Measurements from ENCODE around the gene POLA1.

POLA1 gene

DNA sequence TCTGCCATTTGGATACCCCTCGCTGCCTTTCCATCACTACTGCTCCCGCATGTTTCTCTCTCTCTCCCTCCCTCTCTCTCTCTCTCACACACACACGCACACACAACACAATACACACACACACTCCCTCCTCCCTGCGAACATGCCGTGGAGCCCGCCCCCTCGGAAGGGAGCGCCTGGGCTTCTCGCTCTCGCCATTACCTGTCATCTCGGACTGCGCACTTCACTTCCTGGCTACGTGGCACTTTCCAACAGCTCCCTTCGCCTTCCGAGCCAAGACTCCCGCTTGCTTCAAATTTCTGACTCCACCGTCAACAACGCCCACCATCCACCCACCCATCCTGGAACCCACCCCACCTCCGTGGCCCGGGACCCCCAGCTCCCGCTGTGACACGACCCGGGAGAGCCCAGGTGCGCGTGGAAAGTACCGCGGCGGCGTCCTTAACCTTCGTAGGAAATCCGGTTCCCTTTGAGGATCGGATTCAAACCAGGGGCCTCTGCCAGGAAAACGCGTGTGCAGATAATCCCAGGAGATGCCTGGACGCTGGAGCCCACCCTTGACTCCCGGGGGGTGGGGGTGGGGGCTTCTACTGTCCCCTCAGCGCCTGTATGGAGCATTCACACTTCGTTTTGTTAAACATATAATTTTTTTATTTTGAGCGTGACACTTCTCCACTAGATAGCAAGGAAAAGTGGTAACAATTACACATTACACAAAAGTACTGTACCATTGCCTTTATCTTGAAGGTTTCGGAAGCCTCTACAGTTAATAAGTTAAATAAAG, 309.5 kb downstream of the POLA1 start:
- no peak for DNase-seq
- CTCF ChIA-PET: interaction anchor here (1.4 kb wide), 1 partner anchor 18 kb away, joined by 5 read pairs; no protein-coding TSS in a partner anchor
- Mint-ChIP-seq H3K27me3 (peaks cover 64% of the 10 kb centered on the region), H3K36me3 (peaks cover 5% of the 10 kb centered on the region), H3K27ac (peak overlapping the region; percentile 52), H3K9me3 (no peaks in the 10 kb centered on the region), H3K4me3 (peak overlapping the region; percentile 52), H3K4me1 (peaks cover 19% of the 10 kb centered on the region)

- Mint-ChIP-seq H3K27ac (peak overlapping the region; percentile 33), H3K27me3 (peaks cover 69% of the 10 kb centered on the region), H3K4me1 (peaks cover 19% of the 10 kb centered on the region), H3K36me3 (peaks cover 5% of the 10 kb centered on the region), H3K4me3 (no peak overlapping the region), H3K9me3 (no peaks in the 10 kb centered on the region)
- DNase-seq: no peak
- CTCF ChIA-PET: interaction anchor here (1.4 kb wide), 1 partner anchor 17 kb away, joined by 5 read pairs; no protein-coding TSS in a partner anchor
These were observed 310.3 kb downstream of the POLA1 start for GRCh38 chrX:25004040-25004439.

DNA sequence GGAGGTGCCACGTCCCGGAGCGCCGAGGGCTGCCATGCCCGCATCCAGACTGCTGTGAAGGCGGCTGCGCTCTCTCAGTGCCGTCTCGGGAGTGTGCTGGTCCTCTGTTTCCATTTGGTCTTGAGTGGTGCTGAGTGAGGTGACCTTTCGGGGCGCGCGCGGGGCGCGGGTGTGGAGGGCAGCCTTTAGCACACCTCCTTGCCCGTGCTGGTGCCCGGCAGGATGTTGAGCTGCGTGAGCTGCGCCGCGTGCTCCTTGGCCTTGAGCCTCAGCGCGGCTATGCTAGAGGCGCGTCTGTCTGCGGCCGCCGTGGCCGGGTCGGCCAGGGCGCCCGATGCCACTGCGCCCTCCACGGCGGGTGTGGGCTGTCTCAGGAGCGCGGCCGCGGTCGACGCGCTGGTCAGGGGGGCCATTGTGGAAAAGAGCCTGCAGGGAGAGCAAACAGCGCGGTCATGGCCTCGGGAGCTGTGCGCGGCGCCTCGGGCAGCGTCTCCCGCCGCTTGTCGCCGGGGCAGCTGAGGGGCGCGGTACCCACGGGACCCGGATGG, 310.8 kb downstream of the POLA1 start:
- Mint-ChIP-seq H3K4me1 (peaks cover 19% of the 10 kb centered on the region), H3K27ac (peak overlapping the region; percentile 28), H3K36me3 (peaks cover 5% of the 10 kb centered on the region), H3K27me3 (peaks cover 75% of the 10 kb centered on the region), H3K9me3 (no peaks in the 10 kb centered on the region), H3K4me3 (no peak overlapping the region)
- no peak for DNase-seq
- CTCF ChIA-PET: no interaction called here

- Mint-ChIP-seq H3K9me3 (no peaks in the 10 kb centered on the region), H3K4me3 (no peak overlapping the region), H3K27ac (no peak overlapping the region), H3K36me3 (peaks cover 5% of the 10 kb centered on the region), H3K4me1 (peaks cover 19% of the 10 kb centered on the region), H3K27me3 (peaks cover 79% of the 10 kb centered on the region)
- CTCF ChIA-PET: interaction anchor here (0.7 kb wide), 1 partner anchor 19 kb away, joined by 3 read pairs; no protein-coding TSS in a partner anchor
- DNase-seq: no peak
These were observed 311.3 kb downstream of the POLA1 start for GRCh38 chrX:25005034-25005381.

DNA sequence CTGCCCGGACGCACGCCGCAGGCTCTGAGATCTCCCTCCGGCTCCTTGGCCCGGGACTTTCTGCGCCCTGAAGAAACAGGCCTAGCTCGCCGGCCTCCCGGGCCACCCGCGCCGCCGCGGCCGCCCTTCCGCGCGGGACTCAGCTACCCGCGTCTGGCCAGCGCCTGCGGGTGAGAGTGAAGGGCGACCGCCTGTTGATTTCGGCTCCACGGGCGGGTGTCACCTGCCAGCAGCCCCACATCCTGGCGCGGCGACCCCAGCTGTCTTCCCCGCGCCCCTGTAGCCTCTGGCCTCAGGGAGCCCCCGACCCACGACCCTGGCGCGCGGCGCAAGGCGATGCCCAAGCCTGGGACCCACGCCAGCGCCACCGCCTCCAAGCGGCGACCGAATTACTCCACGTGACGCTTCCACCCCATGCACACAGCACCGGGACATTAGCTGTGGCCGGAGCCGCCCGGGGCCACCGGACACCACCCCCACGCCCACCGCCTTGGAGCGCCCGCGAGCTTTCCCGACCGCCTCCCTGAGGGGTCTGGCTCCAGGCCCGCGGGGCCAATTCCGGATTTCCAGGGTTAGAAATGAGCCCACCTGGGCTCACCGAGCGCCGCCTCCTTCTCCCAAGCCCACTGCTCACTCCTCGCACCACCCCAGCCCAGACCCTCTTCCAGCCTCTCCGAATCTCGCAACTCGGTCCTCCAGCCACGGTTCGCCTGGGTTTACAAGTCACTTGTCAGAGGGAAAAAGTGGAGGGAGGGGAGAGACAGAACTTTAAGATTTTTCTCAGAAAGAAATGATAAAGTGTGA, 311.9 kb downstream of the POLA1 start:
- Mint-ChIP-seq H3K4me3 (peak overlapping the region; percentile 26), H3K27me3 (peaks cover 85% of the 10 kb centered on the region), H3K9me3 (no peaks in the 10 kb centered on the region), H3K4me1 (peaks cover 19% of the 10 kb centered on the region), H3K36me3 (peaks cover 5% of the 10 kb centered on the region), H3K27ac (peak overlapping the region; percentile 78)
- DNase-seq: no peak
- CTCF ChIA-PET: interaction anchor here (0.7 kb wide), 1 partner anchor 18 kb away, joined by 3 read pairs; no protein-coding TSS in a partner anchor

- Mint-ChIP-seq H3K4me3 (no peak overlapping the region), H3K9me3 (no peaks in the 10 kb centered on the region), H3K27ac (peak overlapping the region; percentile 55), H3K27me3 (peaks cover 91% of the 10 kb centered on the region), H3K36me3 (peaks cover 2% of the 10 kb centered on the region), H3K4me1 (peaks cover 19% of the 10 kb centered on the region)
- CTCF ChIA-PET: interaction anchor here (1.1 kb wide), 1 partner anchor 136 kb away, joined by 3 read pairs; no protein-coding TSS in a partner anchor
- DNase-seq: no peak
These were observed 312.9 kb downstream of the POLA1 start for GRCh38 chrX:25006586-25007058.

DNA sequence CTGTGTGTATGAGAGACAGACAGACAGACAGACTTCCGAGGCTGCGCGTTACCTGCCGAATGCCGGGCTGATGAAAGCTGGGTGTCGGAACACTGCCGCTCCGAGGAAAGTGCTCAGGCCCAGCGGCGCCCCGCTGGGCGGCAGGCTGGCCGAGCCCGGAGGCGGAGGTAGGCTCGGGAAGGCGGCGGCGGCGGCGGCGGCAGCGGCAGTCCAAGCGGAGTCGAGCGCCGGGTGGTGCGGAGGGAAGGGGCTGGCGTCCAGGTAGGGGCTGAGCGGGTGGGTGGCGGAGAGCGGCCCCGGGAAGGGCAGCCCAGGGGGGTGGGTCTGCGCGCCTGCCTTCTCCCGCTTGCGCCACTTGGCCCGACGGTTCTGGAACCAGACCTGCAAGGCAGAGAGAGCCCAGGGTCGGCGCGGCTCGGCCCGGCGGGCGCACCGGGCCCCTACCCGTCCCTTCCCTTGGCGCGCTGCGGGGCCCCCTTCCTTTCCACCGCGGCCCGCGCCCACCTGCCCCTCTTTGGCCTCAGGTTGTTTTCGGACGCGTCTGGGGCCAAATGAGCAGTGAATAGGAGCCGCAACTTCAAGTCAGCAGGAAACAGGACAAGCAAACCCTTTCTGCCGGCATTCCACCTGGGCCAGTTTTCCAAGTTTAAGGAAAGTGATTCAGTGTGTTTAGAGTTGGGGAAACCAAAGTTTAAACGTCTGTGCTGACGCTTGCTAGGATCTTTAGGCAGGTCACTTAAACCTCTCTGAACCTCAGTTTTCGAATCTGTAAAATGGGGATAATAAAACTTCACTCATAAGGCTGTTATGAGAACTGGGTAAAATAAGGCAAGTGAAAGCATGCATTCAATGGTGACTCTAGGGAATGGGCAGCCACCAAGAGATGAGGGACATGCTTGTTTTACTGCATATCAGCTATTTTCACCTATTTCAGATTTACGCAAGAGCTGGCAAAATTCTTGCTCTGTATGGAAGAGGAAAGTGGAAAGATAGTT, 313.6 kb downstream of the POLA1 start:
- Mint-ChIP-seq H3K27me3 (peaks cover 92% of the 10 kb centered on the region), H3K36me3 (peaks cover 2% of the 10 kb centered on the region), H3K27ac (no peak overlapping the region), H3K4me3 (no peak overlapping the region), H3K9me3 (no peaks in the 10 kb centered on the region), H3K4me1 (peaks cover 19% of the 10 kb centered on the region)
- CTCF ChIA-PET: interaction anchor here (1.1 kb wide), 1 partner anchor 135 kb away, joined by 3 read pairs; no protein-coding TSS in a partner anchor
- DNase-seq: no peak

DNA sequence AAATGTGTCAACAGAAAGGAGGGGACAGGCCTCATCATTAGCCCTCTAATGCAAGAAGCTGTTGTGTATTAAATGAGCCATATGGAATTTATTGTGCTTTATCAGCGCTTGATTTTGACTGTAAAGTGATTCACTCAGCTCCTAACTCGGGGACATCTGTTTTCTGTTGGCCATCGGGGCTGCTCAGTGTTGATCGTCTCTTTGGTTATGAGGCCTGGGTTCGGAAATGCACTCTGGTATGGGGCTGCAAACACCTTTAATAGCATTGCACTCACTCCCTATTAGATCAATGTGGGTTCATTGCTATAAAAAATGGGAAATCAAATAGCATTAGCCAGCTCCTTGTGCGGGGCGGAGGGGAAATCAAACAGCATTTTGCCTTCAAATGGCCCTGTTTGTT, 315.7 kb downstream of the POLA1 start:
- peaks cover 94% of the 10 kb centered on the region for H3K27me3 Mint-ChIP-seq
- peaks cover 16% of the 10 kb centered on the region for H3K4me1 Mint-ChIP-seq
- H3K4me3 Mint-ChIP-seq: no peak overlapping the region
- H3K36me3 Mint-ChIP-seq: no peaks in the 10 kb centered on the region
- H3K27ac Mint-ChIP-seq: no peak overlapping the region
- no peak for DNase-seq
- H3K9me3 Mint-ChIP-seq: no peaks in the 10 kb centered on the region
- CTCF ChIA-PET: interaction anchor here (1.4 kb wide), 1 partner anchor 11 kb away, joined by 3 read pairs; no protein-coding TSS in a partner anchor

GRCh38 chrX:25010784-25011588, 317.3 kb downstream of the POLA1 start:
- H3K4me1 Mint-ChIP-seq: peaks cover 19% of the 10 kb centered on the region
- peak overlapping the region; percentile 64 for H3K27ac Mint-ChIP-seq
- H3K9me3 Mint-ChIP-seq: no peaks in the 10 kb centered on the region
- no peak overlapping the region for H3K4me3 Mint-ChIP-seq
- no peak for DNase-seq
- H3K27me3 Mint-ChIP-seq: peaks cover 94% of the 10 kb centered on the region
- H3K36me3 Mint-ChIP-seq: no peaks in the 10 kb centered on the region
- CTCF ChIA-PET: no interaction called here

DNA sequence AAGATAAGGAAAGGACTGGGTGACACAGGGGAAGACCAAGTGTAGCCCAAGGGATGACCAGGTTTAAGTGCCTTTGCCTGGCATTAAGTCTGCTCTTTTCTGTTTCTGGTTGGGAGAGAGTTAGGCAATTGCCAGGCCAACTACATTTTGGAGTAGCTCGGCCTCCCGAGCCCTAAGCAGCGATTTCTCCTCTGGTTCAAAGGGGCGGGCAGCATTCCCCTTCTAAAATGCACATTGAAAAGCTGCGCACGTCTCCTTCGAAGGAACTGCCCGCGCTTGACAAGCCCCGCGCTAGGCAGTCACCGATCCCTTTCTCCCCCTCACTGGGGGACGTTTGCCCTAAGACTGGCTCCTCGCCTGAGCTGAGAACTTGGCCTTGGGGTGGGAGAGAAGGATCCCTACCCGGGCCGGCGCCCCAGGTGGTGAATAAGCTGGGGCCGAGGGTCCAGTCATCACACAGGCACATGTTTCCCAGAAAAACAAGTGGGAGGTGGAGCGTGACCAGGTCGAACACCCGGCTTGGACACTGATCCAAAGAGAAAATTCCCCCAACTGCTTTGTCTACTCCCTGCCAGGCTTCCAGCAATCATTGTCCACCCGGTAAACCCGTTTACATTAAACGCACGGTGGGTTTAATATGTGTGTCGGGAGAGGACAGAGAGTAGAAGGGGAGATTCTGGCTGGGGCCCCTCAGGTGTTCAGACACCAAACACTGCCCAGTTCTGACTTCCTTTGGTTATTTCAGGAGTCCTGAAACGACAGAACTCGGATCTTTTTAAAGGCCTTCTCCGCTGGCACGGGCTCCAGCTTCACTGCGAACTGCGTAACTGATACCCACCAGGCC, 318.1 kb downstream of the POLA1 start:
- peaks cover 94% of the 10 kb centered on the region for H3K27me3 Mint-ChIP-seq
- no peaks in the 10 kb centered on the region for H3K9me3 Mint-ChIP-seq
- H3K27ac Mint-ChIP-seq: no peak overlapping the region
- CTCF ChIA-PET: no interaction called here
- peaks cover 15% of the 10 kb centered on the region for H3K4me1 Mint-ChIP-seq
- no peak for DNase-seq
- no peaks in the 10 kb centered on the region for H3K36me3 Mint-ChIP-seq
- H3K4me3 Mint-ChIP-seq: no peak overlapping the region

DNA sequence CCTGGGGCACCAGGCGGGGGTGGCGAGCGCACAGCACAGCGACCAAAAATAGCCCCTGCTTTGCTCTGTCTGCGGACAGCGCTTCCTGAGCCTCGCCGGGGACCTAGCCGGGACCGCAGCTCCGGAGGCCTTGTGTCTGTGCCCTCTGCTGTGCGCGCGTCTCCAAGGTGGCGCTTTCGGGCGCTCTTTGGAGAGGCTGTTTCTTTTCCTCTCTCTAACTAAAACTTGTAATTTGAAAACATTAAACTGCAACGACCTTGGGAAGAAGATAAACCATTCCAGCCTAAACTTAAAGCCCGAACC, 318.7 kb downstream of the POLA1 start:
- Mint-ChIP-seq H3K4me1 (peaks cover 13% of the 10 kb centered on the region), H3K36me3 (no peaks in the 10 kb centered on the region), H3K9me3 (no peaks in the 10 kb centered on the region), H3K27me3 (peaks cover 94% of the 10 kb centered on the region), H3K27ac (no peak overlapping the region), H3K4me3 (peak overlapping the region; percentile 28)
- DNase-seq: no peak
- CTCF ChIA-PET: no interaction called here

Data from activated naive CD4-positive, alpha-beta T cell treated with anti-CD3 and anti-CD28 coated beads, Interleukin-2, amount 10 ng/mL, durations not matched to agents 7 days and 5 days (primary cell).